Measurements from ENCODE around the gene CNOT6L.

GRCh38 chr4:77849278-77849965, 30.3 kb upstream of the CNOT6L start:
- TF ChIP-seq CTCF (IDR thresholded peaks at IDR 0.05; ENCODE audit: low read depth, low read length, poor library complexity, severe bottlenecking) (no peak), EZH2phosphoT487 (IDR thresholded peaks at IDR 0.05; ENCODE audit: borderline replicate concordance, low read length) (no peak)

All from DOHH2 (cell line).